HL-60 (cell line): ENCODE results near the gene CST9L.

Experiments used
- DNase-seq, 2 experiments: peaks; one replicate each; pipeline ENCODE4 v3.0.0-alpha.2; 2010 to 2020; ENCODE audit warnings: low read depth in 1 of 2, low spot score in 1 of 2
- H3K27ac ChIP-seq: fragments of 250-450 bp; sonication (Bioruptor Pico); replicated peaks from 2 replicates; pipeline ENCODE4 v1.5.1; 2020; ENCODE audit warnings: mild to moderate bottlenecking, moderate library complexity
- H3K27me3 ChIP-seq: fragments of 250-450 bp; sonication (Bioruptor Pico); 2 replicates; pipeline ENCODE4 v1.5.1; 2021; ENCODE audit warnings: mild to moderate bottlenecking, moderate library complexity; ENCODE audit not compliant: insufficient read depth, poor library complexity, severe bottlenecking
- H3K4me3 ChIP-seq: replicated peaks from 2 replicates; pipeline ENCODE4 v1.5.1; 2011; ENCODE audit warnings: mild to moderate bottlenecking, control low read depth, low read length; ENCODE audit not compliant: insufficient read depth
- CTCF ChIP-seq: IDR thresholded peaks from one replicate; pipeline ENCODE4 v1.5.1; 2011; ENCODE audit warnings: low read length, control low read depth, inconsistent platforms; ENCODE audit not compliant: insufficient read depth
- GABPA ChIP-seq: IDR thresholded peaks from 2 replicates; pipeline ENCODE4 v1.6.1; 2012; ENCODE audit warnings: low read depth
- POLR2AphosphoS5 ChIP-seq: IDR thresholded peaks from 2 replicates; pipeline ENCODE4 v1.6.1; 2012; ENCODE audit warnings: low read depth
- REST ChIP-seq: IDR thresholded peaks from 2 replicates; pipeline ENCODE4 v1.6.1; 2012; ENCODE audit warnings: low read depth; ENCODE audit not compliant: insufficient replicate concordance
- SPI1 ChIP-seq: IDR thresholded peaks from 2 replicates; pipeline ENCODE4 v1.6.1; 2012; ENCODE audit warnings: low read depth, mild to moderate bottlenecking, borderline replicate concordance

Gene CST9L

DNA sequence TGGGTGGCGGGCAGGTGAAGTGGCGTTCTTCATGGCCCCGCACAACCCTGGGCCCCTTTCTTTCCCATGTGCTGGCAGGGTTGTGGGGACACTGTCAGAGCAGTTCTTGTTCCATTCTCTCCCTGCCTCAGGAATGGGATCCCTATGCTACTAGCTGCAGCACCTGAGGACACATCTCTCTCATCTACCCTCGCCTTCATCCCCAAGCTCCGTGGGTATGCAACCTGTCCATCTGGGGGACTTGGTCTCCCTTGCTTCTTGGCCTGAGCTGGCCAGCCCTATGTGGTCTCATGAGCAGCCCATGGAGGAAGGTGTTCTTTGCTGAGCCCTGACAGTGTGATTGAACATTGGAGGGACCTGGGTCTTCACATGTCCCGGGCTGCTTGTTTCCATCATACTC is 24.2 kb downstream of the CST9L start:
- no peaks in the 10 kb centered on the region for H3K27me3 ChIP-seq
- no peak overlapping the region for H3K4me3 ChIP-seq
- no peak overlapping the region for H3K27ac ChIP-seq
- DNase-seq = no peak
- TF ChIP-seq GABPA (no peak), POLR2AphosphoS5 (no peak), SPI1 (no peak), CTCF (no peak), REST (no peak)

GRCh38 chr20:23542801-23543200 is 25.5 kb downstream of the CST9L start:
- TF ChIP-seq REST (no peak), CTCF (no peak), GABPA (no peak), SPI1 (no peak), POLR2AphosphoS5 (no peak)
- no peak for DNase-seq
- H3K27me3 ChIP-seq = no peaks in the 10 kb centered on the region
- H3K4me3 ChIP-seq = no peak overlapping the region
- H3K27ac ChIP-seq = no peak overlapping the region

DNA sequence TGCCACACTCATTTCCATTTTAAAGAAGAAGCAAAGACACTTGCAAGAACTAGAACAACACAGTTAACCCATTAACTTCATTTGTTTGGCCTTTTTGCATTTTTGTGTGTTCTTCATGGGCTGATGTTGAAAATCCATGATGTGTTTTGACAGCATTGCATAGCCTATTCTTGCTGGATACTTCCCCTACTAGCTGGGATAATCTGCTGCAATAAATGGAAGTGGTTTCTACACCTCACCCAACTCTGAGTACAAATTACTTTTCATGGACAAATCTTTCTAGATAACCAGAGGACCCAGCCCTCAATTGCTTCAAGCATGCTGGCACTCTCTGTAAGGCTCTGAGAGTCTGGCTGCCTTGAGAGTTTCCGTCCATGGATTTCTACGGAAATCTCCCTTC is 26.5 kb downstream of the CST9L start:
- TF ChIP-seq POLR2AphosphoS5 (no peak), SPI1 (no peak), CTCF (no peak), REST (no peak), GABPA (no peak)
- no peak for DNase-seq
- Histone ChIP-seq H3K4me3 (no peak overlapping the region), H3K27me3 (no peaks in the 10 kb centered on the region), H3K27ac (no peak overlapping the region)
